ENCODE results near the gene C19orf73. TPM values are rescaled to one million over a fixed set of nuclear protein-coding genes. Genes with fewer than 3 reads are reported as not detected.

The C19orf73 gene
- total and polyA plus RNA-seq, 8 donors: 0.23 to 2.1 (median 0.39) TPM; not detected in 2

DNA sequence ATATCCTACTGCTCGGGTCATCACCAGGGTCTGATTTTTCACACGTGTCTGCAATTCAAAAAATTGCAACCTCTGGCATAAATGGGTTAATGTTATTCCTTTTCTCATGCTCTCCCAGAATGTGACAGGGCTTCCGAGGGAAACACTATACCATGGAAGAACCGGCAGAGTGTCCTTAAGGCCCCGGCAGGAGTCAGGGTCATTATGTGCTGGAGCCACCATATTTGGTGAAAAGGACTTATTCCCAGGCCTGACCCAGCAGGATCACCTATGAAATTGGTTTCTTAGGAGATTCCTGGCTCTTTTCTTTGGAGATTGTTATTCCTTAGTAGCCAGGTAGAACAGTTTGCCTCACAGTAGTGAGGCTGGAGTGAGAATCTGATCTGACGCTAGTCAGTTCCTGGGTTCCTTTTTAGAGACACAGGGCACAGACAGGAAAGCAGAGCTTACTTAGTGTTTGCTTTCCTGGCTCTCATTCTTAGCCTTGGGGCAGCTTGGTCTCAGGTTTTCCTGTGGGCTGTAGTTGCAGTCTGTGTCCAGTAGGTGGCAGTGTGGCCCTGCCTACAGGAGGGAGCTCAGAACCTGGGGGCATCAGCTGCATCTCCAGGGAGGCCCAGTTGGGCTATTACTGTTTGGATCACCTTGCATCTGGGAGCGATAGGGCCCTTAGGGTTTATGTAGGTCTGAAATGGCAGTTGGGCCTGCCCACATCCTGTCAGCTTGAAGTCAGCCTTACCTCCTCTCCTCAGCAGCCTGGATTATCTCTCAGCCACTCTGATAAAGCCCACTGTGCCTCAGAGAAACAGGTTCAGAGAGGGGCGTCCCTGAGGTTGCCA lies 21.3 kb downstream of the C19orf73 start:
- intact Hi-C loops (cut with DNase I): loop anchor here in 1 of 2 donors (5.0 kb wide), 1 partner anchor 50 kb away; no protein-coding TSS in a partner anchor
- peak; percentile 98 for TF ChIP-seq CTCF (IDR thresholded peaks at IDR 0.05)
- H3K36me3 ChIP-seq: peaks cover 5 to 100% of the 10 kb centered on the region in 2 donors

GRCh38 chr19:49094505-49095482 lies 24.1 kb downstream of the C19orf73 start:
- ATAC-seq: no peak
- TF ChIP-seq CTCF (IDR thresholded peaks at IDR 0.05): no peak
- no peak for DNase-seq
- H3K4me1 ChIP-seq: peaks cover 0 to 5% of the 10 kb centered on the region in 2 donors
- H3K4me3 ChIP-seq: no peak overlapping the region
- intact Hi-C loops (cut with DNase I): loop anchor here in 1 of 2 donors (5.0 kb wide), 1 partner anchor 53 kb away; no protein-coding TSS in a partner anchor
- H3K9me3 ChIP-seq: no peaks in the 10 kb centered on the region
- no peaks in the 10 kb centered on the region for H3K27me3 ChIP-seq
- H3K27ac ChIP-seq: no peak overlapping the region
- H3K36me3 ChIP-seq: peaks cover 11 to 100% of the 10 kb centered on the region in 2 donors

More for the DNA sequence above, 21.3 kb downstream of the C19orf73 start:
- peak in 3 of 4 donors; percentile 51 to 75 (median 65) for DNase-seq
- H3K4me3 ChIP-seq: no peak overlapping the region
- H3K9me3 ChIP-seq: no peaks in the 10 kb centered on the region
- no peaks in the 10 kb centered on the region for H3K27me3 ChIP-seq
- no peak overlapping the region for H3K27ac ChIP-seq
- peaks cover 0 to 5% of the 10 kb centered on the region in 2 donors for H3K4me1 ChIP-seq
- ATAC-seq: peak; percentile 96

DNA sequence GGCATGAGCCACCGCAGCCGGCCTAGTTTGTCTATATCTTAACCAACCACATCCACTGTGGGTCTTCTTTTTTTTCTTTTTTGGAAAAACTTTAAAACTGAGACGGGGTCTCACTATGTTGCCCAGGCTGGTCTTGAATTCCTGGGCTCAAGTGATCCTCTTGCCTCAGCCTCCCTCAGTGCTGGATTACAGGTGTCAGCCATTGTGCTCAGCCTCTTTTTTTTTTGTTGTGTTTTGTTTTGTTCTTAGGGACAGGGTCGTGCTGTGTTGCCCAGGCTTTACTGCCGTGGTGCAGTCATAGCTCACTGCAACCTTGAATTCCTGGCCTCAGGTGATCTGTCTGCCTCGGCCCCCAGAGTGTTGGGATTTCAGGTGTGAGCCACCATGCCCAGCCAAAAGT lies 26.3 kb downstream of the C19orf73 start:
- DNase-seq (no peak), ATAC-seq (no peak)
- Histone ChIP-seq H3K27me3 (no peaks in the 10 kb centered on the region), H3K27ac (no peak overlapping the region), H3K36me3 (peaks cover 6 to 100% of the 10 kb centered on the region in 2 donors), H3K9me3 (no peaks in the 10 kb centered on the region), H3K4me1 (peaks cover 0 to 16% of the 10 kb centered on the region in 2 donors), H3K4me3 (no peak overlapping the region)
- intact Hi-C loops (cut with DNase I): no loop called here
- no peak for TF ChIP-seq CTCF (IDR thresholded peaks at IDR 0.05)

DNA sequence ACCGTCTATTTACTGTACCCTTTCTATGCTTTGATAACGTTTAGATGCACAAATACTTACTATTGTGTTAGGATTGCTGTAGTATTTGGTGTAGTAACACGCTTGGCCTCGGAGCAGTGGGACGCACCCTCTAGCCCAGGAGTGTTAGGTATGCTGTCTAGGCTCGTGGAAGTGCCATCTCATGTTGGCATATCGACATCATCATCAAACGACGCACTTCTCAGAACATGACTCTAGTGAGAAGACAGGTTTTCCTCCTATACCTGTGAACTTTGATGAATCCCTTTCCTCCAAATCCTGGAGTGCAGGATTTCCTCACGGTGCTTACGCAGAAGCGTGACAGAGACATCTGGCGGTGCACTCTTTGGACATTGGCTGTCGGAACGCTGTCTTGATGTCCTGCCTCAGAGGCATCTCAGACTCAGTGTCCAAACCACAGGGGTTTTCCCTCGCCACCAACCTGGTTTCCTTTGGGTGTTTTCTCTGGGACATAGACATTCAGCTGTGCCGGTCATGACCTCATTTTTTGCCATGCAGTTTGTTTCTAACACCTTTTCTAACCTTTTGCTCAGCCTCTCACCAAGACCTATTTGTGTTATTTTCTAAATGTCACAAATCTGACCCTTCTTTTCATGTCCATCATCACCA lies 27.4 kb downstream of the C19orf73 start:
- ATAC-seq (no peak), DNase-seq (no peak)
- Histone ChIP-seq H3K9me3 (no peaks in the 10 kb centered on the region), H3K4me1 (peaks cover 6 to 28% of the 10 kb centered on the region in 2 donors), H3K27ac (no peak overlapping the region), H3K36me3 (peaks cover 6 to 96% of the 10 kb centered on the region in 2 donors), H3K27me3 (no peaks in the 10 kb centered on the region), H3K4me3 (no peak overlapping the region)
- intact Hi-C loops (cut with DNase I): no loop called here
- TF ChIP-seq CTCF (IDR thresholded peaks at IDR 0.05): no peak

Data from left lung (tissue), 10 donors.